SK-N-SH treated with all-trans-retinoic acid at 6 μM for 48 hours (cell line): ENCODE data around the gene KNCN.

Experiments
- SNAI2 ChIP-seq: fragments of 250-450 bp; sonication (Bioruptor Pico); IDR thresholded peaks from 2 replicates; pipeline ENCODE4 v1.5.0; 2020; ENCODE audit warnings: mild to moderate bottlenecking, moderate library complexity
- TSHZ2 ChIP-seq: fragments of 250-450 bp; sonication (Bioruptor Pico); IDR thresholded peaks from 2 replicates; pipeline ENCODE4 v1.5.0; 2020; ENCODE audit warnings: mild to moderate bottlenecking, moderate library complexity
- ZC3H10 ChIP-seq: fragments of 250-450 bp; sonication (Bioruptor Pico); IDR thresholded peaks from 2 replicates; pipeline ENCODE4 v1.5.1; 2021; ENCODE audit warnings: mild to moderate bottlenecking, moderate library complexity
- ZFP3 ChIP-seq: fragments of 250-450 bp; sonication (Bioruptor Pico); IDR thresholded peaks from 2 replicates; pipeline ENCODE4 v1.5.0; 2020; ENCODE audit warnings: mild to moderate bottlenecking, moderate library complexity
- ZFP30 ChIP-seq: fragments of 450-650 bp; formaldehyde crosslinking; IDR thresholded peaks from 2 replicates; pipeline ENCODE4 v1.5.0; 2022; ENCODE audit warnings: mild to moderate bottlenecking, moderate library complexity
- ZNF565 ChIP-seq: fragments of 450-650 bp; formaldehyde crosslinking; conservative IDR thresholded peaks from 2 replicates; pipeline ENCODE4 v1.5.0; 2020; ENCODE audit warnings: low read depth, mild to moderate bottlenecking, moderate library complexity

DNA sequence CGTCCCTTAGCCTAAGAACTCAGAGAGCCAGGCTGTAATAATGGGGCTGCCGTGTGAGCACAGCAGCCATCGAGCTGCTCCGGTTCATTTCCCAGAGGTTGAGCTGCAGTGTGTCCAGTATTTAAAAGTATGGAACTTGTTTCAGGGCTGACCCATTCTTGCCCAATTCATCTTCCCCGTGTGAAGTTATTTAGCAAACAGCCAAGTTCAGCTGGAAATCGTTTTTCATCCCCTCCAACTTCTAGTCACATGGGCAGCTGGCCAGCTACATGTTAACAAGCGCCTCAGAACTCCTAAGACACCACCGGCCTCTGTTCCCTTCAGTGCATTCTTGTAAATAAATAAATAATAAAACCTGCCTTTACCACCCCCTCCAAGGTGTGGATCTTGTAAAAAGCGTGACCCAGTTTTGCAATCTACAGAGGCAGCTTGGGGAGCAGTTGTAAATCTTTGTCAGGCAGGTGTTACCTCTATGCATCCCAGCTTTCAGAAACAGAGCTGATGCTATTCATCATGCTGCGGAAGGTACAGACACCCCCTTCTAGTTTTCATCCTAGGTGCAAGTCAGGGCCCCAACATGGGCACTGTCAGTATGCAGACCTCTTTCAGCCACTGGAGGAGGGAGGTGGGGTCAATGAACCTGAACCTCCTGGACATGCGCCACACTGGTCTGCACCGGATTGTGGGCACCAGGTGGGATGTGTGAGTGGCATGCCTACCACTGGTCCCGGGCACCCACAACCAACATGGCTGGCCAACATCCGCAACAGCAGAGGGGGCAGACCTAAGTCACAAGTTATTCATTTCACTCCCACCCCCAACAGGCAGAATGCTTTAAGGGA lies 18.7 kb upstream of the KNCN start:
- TF ChIP-seq TSHZ2 (CRISPR knock-in tag) (no peak), ZNF565 (CRISPR knock-in tag) (no peak), ZFP30 (CRISPR knock-in tag) (no peak), ZFP3 (no peak), SNAI2 (CRISPR knock-in tag) (no peak), ZC3H10 (no peak)
